IMR-90 (cell line): ENCODE measurements around the gene NRIP2. TPM values are rescaled to one million over a fixed set of nuclear protein-coding genes. Genes with fewer than 3 reads are reported as not detected.

Experiments
- ATAC-seq: fragments of 200-7000 bp; cut with Tn5 transposase; 2 replicates; pipeline ENCODE4 v1.9.1; 2020; ENCODE audit warnings: low read depth, mild to moderate bottlenecking, moderate library complexity
- BruUV-seq: library from RNA; stranded (reverse); fragments of 400-500 nt; replicated peaks from 2 replicates; lab custom pipeline; 2021; lab: Mats Ljungman, UMichigan
- CTCF ChIA-PET: fragments of 300-600 bp; formaldehyde crosslinking; extraction: SDS; loops from one replicate; lab custom pipeline; 2021; ENCODE audit warnings: antibody characterized with exemption; lab: Yijun Ruan, JAX
- POLR2A ChIA-PET: fragments of 300-600 bp; sonication (Branson Sonifier 250); formaldehyde crosslinking; loops from one replicate; lab custom pipeline; 2022; ENCODE audit warnings: antibody characterized with exemption; ENCODE audit not compliant: unreplicated experiment; lab: Charles Lee
- DNase-seq: peaks from one replicate; pipeline ENCODE4 v3.0.0; 2013
- H2AFZ ChIP-seq: replicated peaks from 2 replicates; pipeline ENCODE3; 2013; ENCODE audit warnings: low read length, mild to moderate bottlenecking; ENCODE audit not compliant: poor library complexity
- H2AK5ac ChIP-seq: 2 replicates; pipeline ENCODE4 v1.6.1; 2013; ENCODE audit warnings: low read depth, low read length, inconsistent platforms
- H2AK9ac ChIP-seq: replicated peaks from 2 replicates; pipeline ENCODE3; 2013; ENCODE audit warnings: mild to moderate bottlenecking, low read depth, low read length, moderate library complexity; ENCODE audit not compliant: poor library complexity
- H2BK120ac ChIP-seq: 2 replicates; pipeline ENCODE4 v1.6.1; 2013; ENCODE audit warnings: low read depth, low read length, inconsistent platforms
- H2BK15ac ChIP-seq: 3 replicates; pipeline ENCODE4 v1.6.1; 2013; ENCODE audit warnings: low read depth, low read length, inconsistent platforms
- H2BK20ac ChIP-seq: 2 replicates; pipeline ENCODE4 v1.6.1; 2013; ENCODE audit warnings: low read depth, mild to moderate bottlenecking, inconsistent platforms, low read length, moderate library complexity
- H2BK5ac ChIP-seq: 2 replicates; pipeline ENCODE4 v1.6.1; 2013; ENCODE audit warnings: mild to moderate bottlenecking, low read depth, low read length, inconsistent platforms; ENCODE audit not compliant: poor library complexity, severe bottlenecking
- H3K14ac ChIP-seq: replicated peaks from 2 replicates; pipeline ENCODE4 v1.6.1; 2013; ENCODE audit warnings: low read depth, low read length, inconsistent platforms
- H3K18ac ChIP-seq: 2 replicates; pipeline ENCODE4 v1.6.1; 2013; ENCODE audit warnings: low read depth, low read length, control low read depth
- H3K23ac ChIP-seq: 2 replicates; pipeline ENCODE4 v1.6.1; 2013; ENCODE audit warnings: low read depth, low read length, inconsistent platforms
- H3K27ac ChIP-seq: 2 replicates; pipeline ENCODE4 v1.5.1; 2013; ENCODE audit warnings: mild to moderate bottlenecking, control low read depth, low read length; ENCODE audit not compliant: insufficient read depth
- H3K27me3 ChIP-seq: 2 replicates; pipeline ENCODE4 v1.6.1; 2013; ENCODE audit warnings: low read length; ENCODE audit not compliant: control insufficient read depth, insufficient read depth
- H3K36me3 ChIP-seq: 2 replicates; pipeline ENCODE4 v1.6.1; 2013; ENCODE audit warnings: low read length, mixed read lengths; ENCODE audit not compliant: control insufficient read depth, insufficient read depth
- H3K4ac ChIP-seq: 2 replicates; pipeline ENCODE4 v1.6.1; 2013; ENCODE audit warnings: low read depth, low read length, inconsistent platforms
- H3K4me1 ChIP-seq: 2 replicates; pipeline ENCODE4 v1.6.1; 2013; ENCODE audit warnings: low read length, mixed read lengths; ENCODE audit not compliant: control insufficient read depth, insufficient read depth
- H3K4me2 ChIP-seq: 2 replicates; pipeline ENCODE4 v1.6.1; 2013; ENCODE audit warnings: low read depth, mild to moderate bottlenecking, control low read depth, low read length, moderate library complexity
- H3K4me3 ChIP-seq: 2 replicates; pipeline ENCODE4 v1.5.1; 2013; ENCODE audit warnings: low read depth, mild to moderate bottlenecking, control low read depth, low read length, moderate library complexity; ENCODE audit not compliant: insufficient read depth
- H3K56ac ChIP-seq: 2 replicates; pipeline ENCODE4 v1.6.1; 2013; ENCODE audit warnings: low read length, inconsistent platforms; ENCODE audit not compliant: insufficient read depth; ENCODE audit errors: extremely low read depth
- H3K79me1 ChIP-seq, 2 experiments: 2 replicates each; pipeline ENCODE4 v1.6.1; 2013; ENCODE audit warnings: low read length in 2 of 2, inconsistent platforms in 1 of 2, low read depth in 1 of 2
- H3K9ac ChIP-seq: 2 replicates; pipeline ENCODE4 v1.6.1; 2013; ENCODE audit warnings: low read depth, low read length, control low read depth
- H3K9me1 ChIP-seq: 2 replicates; pipeline ENCODE4 v1.6.1; 2013; ENCODE audit warnings: low read length, inconsistent platforms; ENCODE audit not compliant: insufficient read depth
- H3K9me3 ChIP-seq: 2 replicates; pipeline ENCODE4 v1.6.1; 2013; ENCODE audit warnings: low read length; ENCODE audit not compliant: control insufficient read depth, insufficient read depth
- H4K20me1 ChIP-seq: 2 replicates; pipeline ENCODE4 v1.6.1; 2013; ENCODE audit warnings: low read length, inconsistent platforms; ENCODE audit not compliant: insufficient read depth
- H4K5ac ChIP-seq: 2 replicates; pipeline ENCODE4 v1.6.1; 2013; ENCODE audit warnings: mild to moderate bottlenecking, low read depth, low read length, control low read depth
- H4K8ac ChIP-seq, 2 experiments: 2 replicates each; pipeline ENCODE4 v1.6.1; 2013; ENCODE audit warnings: low read depth in 2 of 2, low read length in 2 of 2, control low read depth in 1 of 2, inconsistent platforms in 1 of 2
- H4K91ac ChIP-seq: 2 replicates; pipeline ENCODE4 v1.6.1; 2013; ENCODE audit warnings: low read depth, low read length, inconsistent platforms; ENCODE audit not compliant: insufficient read depth
- BHLHE40 ChIP-seq: fragments of 150-350 bp; IDR thresholded peaks from 2 replicates; pipeline ENCODE4 v1.6.1; 2016; ENCODE audit warnings: mild to moderate bottlenecking, low read depth, low read length
- CHD1 ChIP-seq: IDR thresholded peaks from 2 replicates; pipeline ENCODE4 v1.6.1; 2012; ENCODE audit warnings: low read depth, low read length, improper control_type of control experiment
- CTCF ChIP-seq: conservative IDR thresholded peaks from 2 replicates; pipeline ENCODE4 v1.5.1; 2012; ENCODE audit warnings: mild to moderate bottlenecking, low read depth, low read length, improper control_type of control experiment
- FOS ChIP-seq: fragments of 150-350 bp; IDR thresholded peaks from 2 replicates; pipeline ENCODE4 v1.6.1; 2016; ENCODE audit warnings: low read depth, low read length
- MAFK ChIP-seq: IDR thresholded peaks from 2 replicates; pipeline ENCODE4 v1.6.1; 2012; ENCODE audit warnings: low read depth, low read length, improper control_type of control experiment
- MAZ ChIP-seq: IDR thresholded peaks from 2 replicates; pipeline ENCODE4 v1.6.1; 2012; ENCODE audit warnings: low read depth, mild to moderate bottlenecking, low read length, improper control_type of control experiment, moderate library complexity, borderline replicate concordance
- MXI1 ChIP-seq: IDR thresholded peaks from 2 replicates; pipeline ENCODE4 v1.6.1; 2012; ENCODE audit warnings: low read depth, mild to moderate bottlenecking, low read length, moderate library complexity, borderline replicate concordance
- SMC3 ChIP-seq: fragments of 150-350 bp; IDR thresholded peaks from 2 replicates; pipeline ENCODE4 v1.6.1; 2016; ENCODE audit warnings: low read depth, mild to moderate bottlenecking, antibody characterized with exemption, low read length, moderate library complexity
- USF2 ChIP-seq: fragments of 150-350 bp; IDR thresholded peaks from 2 replicates; pipeline ENCODE4 v1.6.1; 2017; ENCODE audit warnings: mild to moderate bottlenecking, antibody characterized with exemption, low read length, low read depth
- WGBS, 2 experiments: methylation state at CpG; one replicate each; pipeline versions ENCODE4 v1.1.5 to v1.1.7; 2013; ENCODE audit warnings: missing lambda C conversion rate in 2 of 2; ENCODE audit not compliant: insufficient read length in 1 of 2; ENCODE audit errors: extremely low coverage in 2 of 2; 5-methylcytosine and 5-hydroxymethylcytosine counted together
- dilution Hi-C: fragments of 300-500 bp; cut with HindIII; formaldehyde crosslinking; loops from one replicate; pipeline ENCODE4 v1.14.3; 2018; ENCODE audit warnings: low sequenced_read_pairs; ENCODE audit not compliant: unreplicated experiment
- in situ Hi-C: fragments of 300-500 bp; cut with MboI; formaldehyde crosslinking; loops from 3 replicates; pipeline ENCODE4 v1.14.3; 2019; ENCODE audit warnings: low sequenced_read_pairs, inconsistent platforms, mixed read lengths
- intact Hi-C: fragments of 100-400 bp; cut with micrococcal nuclease; formaldehyde crosslinking; loops from 2 replicates; pipeline ENCODE4 v1.10.0; 2022
- polyA plus RNA-seq, 3 experiments: library from polyadenylated mRNA; depleted of rRNA; stranded (reverse); fragments of >200 nt; gene quantifications; 2 replicates each; pipeline ENCODE4 v1.2.3, GENCODE V29; 2012; ENCODE audit warnings: low replicate concordance in 1 of 3
- total RNA-seq: library from RNA; depleted of rRNA; stranded (reverse); fragments of >200 nt; gene quantifications from 2 replicates; pipeline ENCODE4 v1.2.3, GENCODE V29; 2012

Gene NRIP2
- total and polyA plus RNA-seq, 2 of the 4 experiments (the other 2 are of a cell fraction) = 0.18 to 0.27 TPM

- TF ChIP-seq SMC3 = no peak
Measured at GRCh38 chr12:2801044-2801783, 33.6 kb downstream of the NRIP2 start (continued).

- Histone ChIP-seq H3K18ac (no peak overlapping the region), H3K23ac (no peak overlapping the region), H3K4ac (no peak overlapping the region), H4K20me1 (peaks cover 28% of the 10 kb centered on the region), H3K79me1 (peaks cover 33 to 51% of the 10 kb centered on the region in 2 experiments), H3K27me3 (no peaks in the 10 kb centered on the region), H2AK5ac (no peak overlapping the region), H4K5ac (no peak overlapping the region), H3K14ac (no peak overlapping the region), H2BK15ac (no peak overlapping the region), H3K9ac (no peak overlapping the region), H4K91ac (no peak overlapping the region), H2AFZ (no peak overlapping the region), H2AK9ac (no peak overlapping the region), H3K9me1 (peaks cover 14% of the 10 kb centered on the region; the same call in 1 of the 2 replicates), H3K4me1 (peaks cover 15% of the 10 kb centered on the region), H3K4me2 (no peak overlapping the region), H2BK5ac (no peak overlapping the region), H3K9me3 (no peaks in the 10 kb centered on the region), H3K36me3 (peaks cover 43% of the 10 kb centered on the region), H4K8ac (no peak overlapping the region), H2BK120ac (no peak overlapping the region), H3K4me3 (no peak overlapping the region), H3K27ac (no peak overlapping the region), H2BK20ac (no peak overlapping the region), H3K56ac (no peak overlapping the region)
- dilution Hi-C loops = no loop called here
- TF ChIP-seq MAZ (no peak), FOS (no peak), BHLHE40 (no peak), CTCF (no peak), SMC3 (no peak), MAFK (no peak), MXI1 (no peak), USF2 (no peak), CHD1 (no peak)
- no CpG with 5 or more reads among the region's 3 CpGs for WGBS, 2 experiments
- BruUV-seq = no TSS peak
- POLR2A ChIA-PET = no interaction called here
- in situ Hi-C loops = no loop called here
- no peak for ATAC-seq
- CTCF ChIA-PET = interaction anchor here (1.1 kb wide), 1 partner anchor 14 kb away, joined by 3 read pairs; no protein-coding TSS in a partner anchor
- no peak for DNase-seq
- intact Hi-C loops = no loop called here
Measured at GRCh38 chr12:2800046-2800570, 34.7 kb downstream of the NRIP2 start.
